GM19452 (cell line): ENCODE data around the gene SMARCAL1.

Experiments
- ATAC-seq: cut with Tn5 transposase; IDR thresholded peaks from one replicate; pipeline ENCODE4 v1.9.1; 2021; ENCODE audit not compliant: unreplicated experiment

The SMARCAL1 gene

DNA sequence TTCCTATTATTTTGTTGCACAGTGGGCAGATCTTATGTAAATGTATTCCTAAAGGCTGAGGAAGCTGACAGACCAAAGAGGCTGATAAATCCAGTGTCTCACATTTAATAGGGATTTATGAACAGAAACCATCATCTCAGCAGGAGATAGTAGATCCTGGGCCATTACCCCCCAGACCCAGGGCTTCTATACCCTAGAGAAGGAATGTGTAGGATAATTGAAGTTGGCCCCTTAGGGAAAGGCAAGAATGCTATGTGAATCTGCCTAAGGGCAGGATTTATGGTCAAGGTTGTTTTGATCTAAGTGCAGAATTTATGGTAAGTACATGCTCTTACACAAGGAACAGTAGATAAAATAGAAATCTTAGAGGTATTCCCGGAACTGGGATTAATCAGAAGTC lies 115.3 kb downstream of the SMARCAL1 start:
- no peak for ATAC-seq

DNA sequence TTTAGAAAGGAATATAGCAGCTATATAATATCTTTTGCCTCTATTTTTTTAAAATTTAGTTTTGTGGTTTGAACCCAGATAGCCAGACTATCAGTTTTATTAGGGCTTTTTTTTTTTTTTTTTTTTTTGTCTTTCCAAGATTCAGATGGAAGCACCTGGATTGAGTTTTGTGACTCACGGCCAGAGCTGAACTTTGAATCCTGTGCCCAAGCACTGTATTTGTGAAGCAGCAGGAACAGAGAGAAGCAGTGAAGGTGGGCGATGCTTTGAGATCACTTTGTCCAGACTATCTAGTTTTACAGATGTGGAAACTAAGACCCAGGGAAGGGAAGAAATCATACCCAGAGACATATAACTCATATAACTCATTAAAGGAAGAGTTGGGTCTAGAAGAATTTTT lies 120.3 kb downstream of the SMARCAL1 start:
- no peak for ATAC-seq
